Fibroblast of lung (primary cell): ENCODE measurements around the gene SMAD4. TPM values are rescaled to one million over a fixed set of nuclear protein-coding genes. Genes with fewer than 3 reads are reported as not detected.

Source experiments
- DNase-seq, 2 donors: peaks; one replicate each; pipeline versions ENCODE4 v3.0.0 to v3.0.0-alpha.2; 2010; ENCODE audit warnings: low read depth in 2 of 2
- H2AFZ ChIP-seq: 2 replicates; pipeline ENCODE4 v1.5.1; 2012; ENCODE audit warnings: low read length, control low read depth, inconsistent platforms
- H3K27ac ChIP-seq: 2 replicates; pipeline ENCODE4 v1.5.1; 2011; ENCODE audit warnings: low read length, control low read depth; ENCODE audit not compliant: insufficient read depth
- H3K27me3 ChIP-seq: 2 replicates; pipeline ENCODE4 v1.5.1; 2011; ENCODE audit warnings: mild to moderate bottlenecking, low read length; ENCODE audit not compliant: control insufficient read depth, insufficient read depth
- H3K36me3 ChIP-seq: 2 replicates; pipeline ENCODE4 v1.5.1; 2011; ENCODE audit warnings: low read length; ENCODE audit not compliant: control insufficient read depth, insufficient read depth
- H3K4me1 ChIP-seq: 2 replicates; pipeline ENCODE4 v1.5.1; 2011; ENCODE audit warnings: low read length; ENCODE audit not compliant: control insufficient read depth, insufficient read depth; ENCODE audit errors: extremely low read depth
- H3K4me2 ChIP-seq: 2 replicates; pipeline ENCODE4 v1.5.1; 2011; ENCODE audit warnings: low read length, control low read depth; ENCODE audit not compliant: insufficient read depth; ENCODE audit errors: extremely low read depth
- H3K4me3 ChIP-seq, 4 experiments: fragments of 200-600 bp in 1 of 4; sonication (generic) in 1 of 4; replicated peaks in 1 of 4; 2 replicates each; pipeline ENCODE4 v1.5.1; 2011 to 2016; ENCODE audit warnings: low read length in 4 of 4, low read depth in 3 of 4, mild to moderate bottlenecking in 3 of 4, control low read depth in 2 of 4, inconsistent platforms in 1 of 4, mixed read lengths in 1 of 4; ENCODE audit not compliant: insufficient read depth in 1 of 4; ENCODE audit errors: control extremely low read depth in 1 of 4
- H3K79me2 ChIP-seq: 2 replicates; pipeline ENCODE4 v1.5.1; 2012; ENCODE audit warnings: mild to moderate bottlenecking, low read length, inconsistent platforms; ENCODE audit not compliant: control insufficient read depth, insufficient read depth
- H3K9ac ChIP-seq: 2 replicates; pipeline ENCODE4 v1.5.1; 2011; ENCODE audit warnings: mild to moderate bottlenecking, low read length, control low read depth; ENCODE audit not compliant: insufficient read depth
- H3K9me3 ChIP-seq: 2 replicates; pipeline ENCODE4 v1.5.1; 2012; ENCODE audit warnings: low read depth, low read length; ENCODE audit not compliant: control insufficient read depth, insufficient read depth
- H4K20me1 ChIP-seq: 2 replicates; pipeline ENCODE4 v1.5.1; 2011; ENCODE audit warnings: low read length; ENCODE audit not compliant: control insufficient read depth, insufficient read depth; ENCODE audit errors: extremely low read depth
- CTCF ChIP-seq, 2 donors: IDR thresholded peaks in 1 of 2; conservative IDR thresholded peaks in 1 of 2; 1 replicate in 1 of 2; 2 replicates in 1 of 2; pipeline ENCODE4 v1.5.1; 2011 to 2012; ENCODE audit warnings: low read length in 2 of 2, control low read depth in 1 of 2, inconsistent platforms in 1 of 2, low read depth in 1 of 2, mild to moderate bottlenecking in 1 of 2
- EZH2 ChIP-seq: IDR thresholded peaks from 2 replicates; pipeline ENCODE4 v1.5.1; 2012; ENCODE audit warnings: low read length, control low read depth, mild to moderate bottlenecking; ENCODE audit errors: missing control alignments
- polyA plus RNA-seq, 2 donors: library from polyadenylated mRNA; depleted of rRNA in 1 of 2; stranded (reverse) in 1 of 2; unstranded in 1 of 2; fragments of >200 nt; gene quantifications; 2 replicates each; pipeline ENCODE4 v1.2.1, GENCODE V29; 2011 to 2012; ENCODE audit warnings: missing spikeins in 1 of 2
- total RNA-seq: library from RNA; depleted of rRNA; stranded (reverse); fragments of >200 nt; gene quantifications from 2 replicates; pipeline ENCODE4 v1.2.1, GENCODE V29; 2014

Gene SMAD4
- total and polyA plus RNA-seq, 2 donors (not counting 1 experiment from before 2014, with no cell fraction given) = 71.5 to 161 TPM

GRCh38 chr18:51041677-51042352, 11.8 kb downstream of the SMAD4 start:
- H3K79me2 ChIP-seq = peaks cover 98% of the 10 kb centered on the region
- no peak overlapping the region for H3K4me3 ChIP-seq
- no peaks in the 10 kb centered on the region for H3K36me3 ChIP-seq
- no peak overlapping the region for H2AFZ ChIP-seq
- no peak for DNase-seq
- H3K4me1 ChIP-seq = no peaks in the 10 kb centered on the region
- no peaks in the 10 kb centered on the region for H3K27me3 ChIP-seq
- TF ChIP-seq CTCF (conservative IDR thresholded peaks at IDR 0.05 in 1 of 2, IDR thresholded peaks at IDR 0.05 in 1 of 2; ENCODE audit: low read depth in 1 of 2, low read length in 2 of 2) = no peak
- TF ChIP-seq EZH2 = no peak
- no peaks in the 10 kb centered on the region for H4K20me1 ChIP-seq
- H3K9ac ChIP-seq = no peak overlapping the region
- H3K9me3 ChIP-seq = no peaks in the 10 kb centered on the region
- no peak overlapping the region for H3K4me2 ChIP-seq
- H3K27ac ChIP-seq = no peak overlapping the region

GRCh38 chr18:51044928-51045585, 15.0 kb downstream of the SMAD4 start:
- DNase-seq = peak in 1 of 2 donors; percentile 51
- no peaks in the 10 kb centered on the region for H3K27me3 ChIP-seq
- no peak overlapping the region for H2AFZ ChIP-seq
- no peaks in the 10 kb centered on the region for H4K20me1 ChIP-seq
- H3K79me2 ChIP-seq = peaks cover 77% of the 10 kb centered on the region
- peak overlapping the region; percentile 72 for H3K4me2 ChIP-seq
- no peaks in the 10 kb centered on the region for H3K4me1 ChIP-seq
- peak overlapping the region in 2 of 4 experiments; percentile 12 to 42 for H3K4me3 ChIP-seq
- no peak for TF ChIP-seq EZH2
- no peak for TF ChIP-seq CTCF (conservative IDR thresholded peaks at IDR 0.05 in 1 of 2, IDR thresholded peaks at IDR 0.05 in 1 of 2; ENCODE audit: low read depth in 1 of 2, low read length in 2 of 2)
- no peaks in the 10 kb centered on the region for H3K36me3 ChIP-seq
- no peak overlapping the region for H3K27ac ChIP-seq
- no peaks in the 10 kb centered on the region for H3K9me3 ChIP-seq
- no peak overlapping the region for H3K9ac ChIP-seq

GRCh38 chr18:51048190-51048589, 18.2 kb downstream of the SMAD4 start:
- no peak for DNase-seq
- peaks cover 47% of the 10 kb centered on the region for H3K79me2 ChIP-seq
- H3K9ac ChIP-seq = no peak overlapping the region
- no peaks in the 10 kb centered on the region for H3K4me1 ChIP-seq
- no peaks in the 10 kb centered on the region for H3K9me3 ChIP-seq
- H4K20me1 ChIP-seq = no peaks in the 10 kb centered on the region
- no peak overlapping the region for H3K4me3 ChIP-seq
- TF ChIP-seq CTCF (conservative IDR thresholded peaks at IDR 0.05 in 1 of 2, IDR thresholded peaks at IDR 0.05 in 1 of 2; ENCODE audit: low read depth in 1 of 2, low read length in 2 of 2) (no peak), EZH2 (no peak)
- H3K4me2 ChIP-seq = no peak overlapping the region
- H3K27me3 ChIP-seq = no peaks in the 10 kb centered on the region
- H3K27ac ChIP-seq = no peak overlapping the region
- no peak overlapping the region for H2AFZ ChIP-seq
- H3K36me3 ChIP-seq = no peaks in the 10 kb centered on the region
